PC-3 (cell line): ENCODE data around the gene SNX27. TPM values are rescaled to one million over a fixed set of nuclear protein-coding genes. Genes with fewer than 3 reads are reported as not detected.
A peak's percentile ranks its signal among the peaks of the same experiment; 100 is the strongest.
"Not testable (repeated sequence)": the region's sequence is repeated elsewhere in the genome, so short reads cannot be mapped to it uniquely, and the experiment has no call there.

Experiments used
- ATAC-seq: fragments of 200-7000 bp; cut with Tn5 transposase; 2 replicates; pipeline ENCODE4 v1.9.1; 2020; ENCODE audit warnings: mild to moderate bottlenecking, moderate library complexity
- BruUV-seq: library from RNA; stranded (reverse); fragments of 400-500 nt; replicated peaks from 2 replicates; lab custom pipeline; 2021; lab: Mats Ljungman, UMichigan
- CTCF ChIA-PET: fragments of 300-600 bp; sonication (Branson Sonifier 250); formaldehyde crosslinking; loops from one replicate; lab custom pipeline; 2022; ENCODE audit warnings: antibody characterized with exemption; lab: Charles Lee
- POLR2A ChIA-PET: fragments of 300-600 bp; sonication (Branson Sonifier 250); formaldehyde crosslinking; loops from one replicate; lab custom pipeline; 2022; ENCODE audit warnings: antibody characterized with exemption; ENCODE audit not compliant: unreplicated experiment; lab: Charles Lee
- DNase-seq: peaks from one replicate; pipeline ENCODE4 v3.0.0-alpha.2; 2015
- H2AFZ ChIP-seq: fragments of 300-600 bp; sonication (generic); 2 replicates; pipeline ENCODE4 v1.6.0; 2016; ENCODE audit warnings: antibody characterized with exemption, low read length
- H3F3A ChIP-seq: fragments of 300-600 bp; sonication (generic); one replicate; pipeline ENCODE4 v1.6.0; 2017; ENCODE audit warnings: antibody characterized with exemption, low read length, control low read depth, mild to moderate bottlenecking; ENCODE audit not compliant: unreplicated experiment
- H3K27ac ChIP-seq: fragments of 300-600 bp; sonication (generic); 2 replicates; pipeline ENCODE4 v1.5.1; 2016; ENCODE audit warnings: mild to moderate bottlenecking, low read length
- H3K27me3 ChIP-seq: fragments of 300-600 bp; sonication (generic); 2 replicates; pipeline ENCODE4 v1.6.1; 2016; ENCODE audit warnings: low read length, mixed read lengths
- H3K36me3 ChIP-seq: fragments of 300-600 bp; sonication (generic); 2 replicates; pipeline ENCODE4 v1.6.1; 2016; ENCODE audit warnings: low read depth, mixed run types, low read length, mixed read lengths
- H3K4me1 ChIP-seq: fragments of 300-600 bp; sonication (generic); 2 replicates; pipeline ENCODE4 v1.5.1; 2016; ENCODE audit warnings: low read length; ENCODE audit not compliant: insufficient read depth
- H3K4me2 ChIP-seq: fragments of 300-600 bp; sonication (generic); 2 replicates; pipeline ENCODE4 v1.6.0; 2016; ENCODE audit warnings: low read length
- H3K4me3 ChIP-seq: fragments of 300-600 bp; sonication (generic); 2 replicates; pipeline ENCODE4 v1.5.1; 2016; ENCODE audit warnings: mild to moderate bottlenecking, low read length, mixed read lengths
- H3K79me2 ChIP-seq: fragments of 300-600 bp; sonication (generic); 2 replicates; pipeline ENCODE4 v1.6.1; 2017; ENCODE audit warnings: low read length, mixed read lengths
- H3K9ac ChIP-seq: fragments of 300-600 bp; sonication (generic); 2 replicates; pipeline ENCODE4 v1.6.0; 2016; ENCODE audit warnings: mild to moderate bottlenecking, low read length
- H3K9me2 ChIP-seq: fragments of 300-600 bp; sonication (generic); replicated peaks from 2 replicates; pipeline ENCODE4 v1.6.1; 2016; ENCODE audit warnings: mixed run types, low read length, mixed read lengths
- H3K9me3 ChIP-seq: fragments of 300-600 bp; sonication (generic); 2 replicates; pipeline ENCODE4 v1.6.1; 2016; ENCODE audit warnings: low read length, mixed read lengths
- H4K20me1 ChIP-seq: fragments of 300-600 bp; sonication (generic); 2 replicates; pipeline ENCODE4 v1.6.1; 2016; ENCODE audit warnings: low read length, mixed read lengths
- EZH2 ChIP-seq: fragments of 300-600 bp; sonication (generic); IDR thresholded peaks from one replicate; pipeline ENCODE4 v1.6.1; 2017; ENCODE audit warnings: antibody characterized with exemption, mild to moderate bottlenecking, low read length; ENCODE audit not compliant: unreplicated experiment
- EZH2phosphoT487 ChIP-seq: fragments of 300-600 bp; sonication (generic); IDR thresholded peaks from 2 replicates; pipeline ENCODE4 v1.6.1; 2018; ENCODE audit warnings: mild to moderate bottlenecking, antibody characterized with exemption, low read length, borderline replicate concordance
- intact Hi-C: fragments of 100-400 bp; cut with micrococcal nuclease; formaldehyde crosslinking; loops from 2 replicates; pipeline ENCODE4 v1.9.0; 2023
- total RNA-seq: library from RNA; depleted of rRNA; stranded (reverse); fragments of >200 nt; gene quantifications from 2 replicates; pipeline ENCODE4 v1.2.3, GENCODE V29; 2014
- TF ChIP-seq, protein P1 (sequence below): fragments of 300-600 bp; sonication (generic); conservative IDR thresholded peaks from 2 replicates; pipeline ENCODE4 v1.5.1; 2017; ENCODE audit warnings: antibody characterized with exemption, low read depth, mild to moderate bottlenecking, low read length

Gene SNX27
- total RNA-seq, 1 experiment from 2014 or later = 25.1 TPM

DNA sequence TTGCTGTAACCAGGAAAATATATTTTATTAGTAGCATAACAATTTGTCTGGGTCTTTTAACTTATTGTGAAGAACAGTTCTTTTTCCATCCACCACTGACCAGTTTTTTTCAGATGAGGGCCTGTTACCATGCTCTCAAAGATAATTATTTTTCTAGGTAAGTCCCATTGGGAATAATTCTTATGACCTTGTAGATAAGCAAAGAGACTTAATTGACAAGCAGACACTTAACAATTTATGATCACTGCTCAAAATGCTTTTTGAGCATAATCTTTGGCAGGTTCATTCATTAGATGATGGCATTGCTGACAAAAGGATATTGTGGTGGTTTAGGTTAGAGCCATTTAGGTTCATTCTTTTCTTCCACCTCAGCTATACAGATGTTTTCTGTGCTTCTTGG is 6.6 kb downstream of the SNX27 start:
- Histone ChIP-seq H3F3A (peaks cover 9% of the 10 kb centered on the region), H2AFZ (no peak overlapping the region), H3K27ac (no peak overlapping the region), H3K4me2 (no peak overlapping the region), H3K9me2 (no peaks in the 10 kb centered on the region), H3K4me1 (peaks cover 51% of the 10 kb centered on the region), H3K36me3 (no peaks in the 10 kb centered on the region), H4K20me1 (peaks cover 3% of the 10 kb centered on the region; the same call in 1 of the 2 replicates), H3K27me3 (no peaks in the 10 kb centered on the region), H3K4me3 (no peak overlapping the region), H3K9me3 (no peaks in the 10 kb centered on the region), H3K9ac (no peak overlapping the region), H3K79me2 (peaks cover 86% of the 10 kb centered on the region)
- ChIA-PET CTCF (no interaction called here), POLR2A (no interaction called here)
- ATAC-seq (no peak), DNase-seq (no peak)
- no TSS peak for BruUV-seq
- TF ChIP-seq EZH2phosphoT487 = no peak
- intact Hi-C loops = loop anchor here (10.0 kb wide), 2 partner anchors 216 to 376 kb away; partner anchors contain the start of genes C2CD4D, RORC and S100A10

DNA sequence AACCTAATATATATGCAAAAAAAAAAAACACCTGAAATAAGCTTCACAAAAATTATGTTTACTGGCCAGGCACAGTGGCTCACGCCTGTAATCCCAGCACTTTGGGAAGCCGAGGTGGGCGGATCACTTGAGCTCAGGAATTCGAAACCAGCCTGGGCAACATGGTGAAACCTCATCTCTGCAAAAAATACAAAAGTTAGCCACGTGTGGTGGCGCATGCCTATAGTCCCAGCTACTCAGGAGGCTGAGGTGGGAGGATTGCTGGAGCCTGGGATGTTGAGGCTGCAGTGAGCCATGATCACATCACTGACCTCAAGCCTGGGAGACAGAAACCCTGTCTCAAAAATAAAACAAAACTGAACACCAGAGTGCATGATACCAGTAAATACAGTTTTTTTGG is 7.1 kb downstream of the SNX27 start:
- H3K27ac ChIP-seq, ATAC-seq, H3K4me3 ChIP-seq, POLR2A ChIA-PET, DNase-seq, H3F3A ChIP-seq, H4K20me1 ChIP-seq, H3K36me3 ChIP-seq, CTCF ChIA-PET, H3K9me2 ChIP-seq, BruUV-seq, H3K27me3 ChIP-seq, H3K9me3 ChIP-seq, H2AFZ ChIP-seq, H3K9ac ChIP-seq: not testable (repeated sequence)
- Histone ChIP-seq H3K4me2 (peak overlapping the region; percentile 52), H3K79me2 (peaks cover 86% of the 10 kb centered on the region), H3K4me1 (peaks cover 48% of the 10 kb centered on the region)
- intact Hi-C loops = loop anchor here (10.0 kb wide), 2 partner anchors 216 to 376 kb away; partner anchors contain the start of genes C2CD4D, RORC and S100A10

DNA sequence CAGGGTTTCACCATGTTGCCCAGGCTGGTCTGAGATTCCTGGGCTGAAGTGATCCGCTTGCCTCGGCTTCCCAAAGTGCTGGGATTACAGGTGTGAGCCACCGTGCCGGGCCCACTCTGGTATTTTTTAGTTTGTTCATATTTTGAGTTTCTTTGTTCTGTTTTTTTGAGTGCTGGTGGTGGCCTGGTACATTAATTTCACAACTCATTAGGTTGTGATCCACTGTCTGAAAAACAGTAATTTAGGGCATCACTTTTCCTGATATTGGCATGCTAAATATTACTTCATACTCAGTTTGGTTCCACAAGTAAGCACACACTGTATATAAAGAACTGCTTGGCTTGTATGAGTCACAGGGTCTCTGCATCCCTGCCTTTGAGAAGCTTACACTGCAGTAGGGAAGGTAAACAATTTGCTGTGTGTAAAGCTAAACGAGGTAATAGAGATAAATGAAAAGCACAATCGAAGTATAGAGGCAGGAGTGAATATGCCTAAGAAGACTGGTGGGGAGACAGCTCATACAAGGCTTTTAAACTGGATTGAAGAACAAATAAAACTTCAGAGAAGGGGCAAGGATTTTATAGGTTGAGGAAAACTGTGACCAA is 7.7 kb downstream of the SNX27 start:
- POLR2A ChIA-PET = interaction anchor here (0.6 kb wide), 1 partner anchor 11 kb away, joined by 5 read pairs; no protein-coding TSS in a partner anchor
- peaks cover 51% of the 10 kb centered on the region for H3K4me1 ChIP-seq
- no peaks in the 10 kb centered on the region for H3K9me2 ChIP-seq
- H3K27me3 ChIP-seq = no peaks in the 10 kb centered on the region
- peak overlapping the region; percentile 52 for H3K4me2 ChIP-seq
- H3K27ac ChIP-seq = 0 out of 2 replicates have a peak overlapping the region, but pooled peaks have one; percentile 1
- peaks cover 3% of the 10 kb centered on the region; the same call in 1 of the 2 replicates for H4K20me1 ChIP-seq
- intact Hi-C loops = loop anchor here (10.0 kb wide), 2 partner anchors 215 to 375 kb away; partner anchors contain the start of genes C2CD4D, RORC and S100A10
- no peak for TF ChIP-seq EZH2phosphoT487
- no peak for TF ChIP-seq EZH2
- TF ChIP-seq, protein P1, sequence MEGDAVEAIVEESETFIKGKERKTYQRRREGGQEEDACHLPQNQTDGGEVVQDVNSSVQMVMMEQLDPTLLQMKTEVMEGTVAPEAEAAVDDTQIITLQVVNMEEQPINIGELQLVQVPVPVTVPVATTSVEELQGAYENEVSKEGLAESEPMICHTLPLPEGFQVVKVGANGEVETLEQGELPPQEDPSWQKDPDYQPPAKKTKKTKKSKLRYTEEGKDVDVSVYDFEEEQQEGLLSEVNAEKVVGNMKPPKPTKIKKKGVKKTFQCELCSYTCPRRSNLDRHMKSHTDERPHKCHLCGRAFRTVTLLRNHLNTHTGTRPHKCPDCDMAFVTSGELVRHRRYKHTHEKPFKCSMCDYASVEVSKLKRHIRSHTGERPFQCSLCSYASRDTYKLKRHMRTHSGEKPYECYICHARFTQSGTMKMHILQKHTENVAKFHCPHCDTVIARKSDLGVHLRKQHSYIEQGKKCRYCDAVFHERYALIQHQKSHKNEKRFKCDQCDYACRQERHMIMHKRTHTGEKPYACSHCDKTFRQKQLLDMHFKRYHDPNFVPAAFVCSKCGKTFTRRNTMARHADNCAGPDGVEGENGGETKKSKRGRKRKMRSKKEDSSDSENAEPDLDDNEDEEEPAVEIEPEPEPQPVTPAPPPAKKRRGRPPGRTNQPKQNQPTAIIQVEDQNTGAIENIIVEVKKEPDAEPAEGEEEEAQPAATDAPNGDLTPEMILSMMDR = no peak
- CTCF ChIA-PET = no interaction called here
- H3F3A ChIP-seq = peaks cover 9% of the 10 kb centered on the region
- H3K79me2 ChIP-seq = peaks cover 81% of the 10 kb centered on the region
- ATAC-seq (peak; percentile 92), DNase-seq (peak; percentile 75)
- H3K9me3 ChIP-seq = no peaks in the 10 kb centered on the region
- 0 out of 2 replicates have a peak overlapping the region, but pooled peaks have one; percentile 3 for H3K4me3 ChIP-seq
- no peaks in the 10 kb centered on the region for H3K36me3 ChIP-seq
- BruUV-seq = no TSS peak
- H2AFZ ChIP-seq = no peak overlapping the region
- no peak overlapping the region for H3K9ac ChIP-seq
